ENCODE results near the gene SHOC2.

Gene SHOC2

GRCh38 chr10:110946496-110946895, 27.1 kb downstream of the SHOC2 start:
- Mint-ChIP-seq H3K36me3 (ENCODE audit: low read depth) (peaks cover 93% of the 10 kb centered on the region), H3K27me3 (ENCODE audit: low read depth, poor library complexity) (peaks cover 3% of the 10 kb centered on the region), H3K27ac (no peak overlapping the region), H3K4me3 (no peak overlapping the region), H3K9me3 (peaks cover 60% of the 10 kb centered on the region), H3K4me1 (no peaks in the 10 kb centered on the region)
- TF ChIP-seq, protein P1, sequence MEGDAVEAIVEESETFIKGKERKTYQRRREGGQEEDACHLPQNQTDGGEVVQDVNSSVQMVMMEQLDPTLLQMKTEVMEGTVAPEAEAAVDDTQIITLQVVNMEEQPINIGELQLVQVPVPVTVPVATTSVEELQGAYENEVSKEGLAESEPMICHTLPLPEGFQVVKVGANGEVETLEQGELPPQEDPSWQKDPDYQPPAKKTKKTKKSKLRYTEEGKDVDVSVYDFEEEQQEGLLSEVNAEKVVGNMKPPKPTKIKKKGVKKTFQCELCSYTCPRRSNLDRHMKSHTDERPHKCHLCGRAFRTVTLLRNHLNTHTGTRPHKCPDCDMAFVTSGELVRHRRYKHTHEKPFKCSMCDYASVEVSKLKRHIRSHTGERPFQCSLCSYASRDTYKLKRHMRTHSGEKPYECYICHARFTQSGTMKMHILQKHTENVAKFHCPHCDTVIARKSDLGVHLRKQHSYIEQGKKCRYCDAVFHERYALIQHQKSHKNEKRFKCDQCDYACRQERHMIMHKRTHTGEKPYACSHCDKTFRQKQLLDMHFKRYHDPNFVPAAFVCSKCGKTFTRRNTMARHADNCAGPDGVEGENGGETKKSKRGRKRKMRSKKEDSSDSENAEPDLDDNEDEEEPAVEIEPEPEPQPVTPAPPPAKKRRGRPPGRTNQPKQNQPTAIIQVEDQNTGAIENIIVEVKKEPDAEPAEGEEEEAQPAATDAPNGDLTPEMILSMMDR (IDR thresholded peaks at IDR 0.05) = no peak
- DNase-seq = no peak

DNA sequence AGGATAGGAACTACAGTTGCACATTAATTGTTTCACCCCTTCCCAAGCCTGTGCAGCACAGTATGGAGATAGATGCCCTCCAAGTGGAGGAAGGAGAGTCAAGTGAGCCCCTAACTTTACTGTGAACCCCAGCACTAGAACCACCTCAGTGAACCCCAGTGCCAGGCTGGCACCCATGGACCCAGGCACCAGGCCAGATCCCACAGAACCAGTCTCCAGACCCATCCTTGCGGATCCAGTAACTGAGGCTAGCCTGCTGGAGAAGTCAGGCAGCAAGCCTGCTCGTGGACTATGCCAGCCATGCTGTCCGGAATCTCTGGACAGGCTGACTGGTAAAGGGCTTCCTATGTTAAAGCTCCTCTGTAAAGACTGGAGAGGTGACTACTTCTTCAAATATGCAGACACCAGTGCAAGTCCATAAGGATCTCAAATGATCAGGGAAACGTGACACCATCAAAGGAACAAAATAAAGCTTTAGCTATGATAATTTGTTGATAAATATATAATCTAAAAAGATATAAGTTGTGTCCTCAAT, 27.7 kb downstream of the SHOC2 start:
- no peak overlapping the region for H3K4me3 Mint-ChIP-seq
- no peak for DNase-seq
- peaks cover 92% of the 10 kb centered on the region for H3K36me3 Mint-ChIP-seq (ENCODE audit: low read depth)
- peaks cover 3% of the 10 kb centered on the region for H3K27me3 Mint-ChIP-seq (ENCODE audit: low read depth, poor library complexity)
- TF ChIP-seq, protein P1 (IDR thresholded peaks at IDR 0.05) = no peak
- H3K4me1 Mint-ChIP-seq = no peaks in the 10 kb centered on the region
- H3K27ac Mint-ChIP-seq = no peak overlapping the region
- peaks cover 56% of the 10 kb centered on the region for H3K9me3 Mint-ChIP-seq

DNA sequence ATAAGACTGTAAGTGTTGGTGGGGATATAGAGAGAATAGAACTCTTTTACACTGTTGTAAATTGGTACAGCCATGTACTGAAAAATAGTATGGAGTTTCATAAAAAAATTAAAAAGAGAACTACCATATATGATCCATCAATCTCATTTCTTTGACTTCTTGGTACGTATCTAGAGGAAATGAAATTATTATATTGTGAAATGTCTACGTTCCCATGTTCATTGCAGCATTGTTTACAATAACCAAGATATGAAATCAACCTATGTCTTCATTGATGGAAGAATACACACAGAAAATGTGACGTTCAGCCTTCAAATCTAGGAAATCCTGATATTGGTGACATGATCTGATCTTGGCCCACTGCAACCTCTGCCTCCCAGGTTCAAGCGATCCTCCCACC, 32.0 kb downstream of the SHOC2 start:
- peaks cover 78% of the 10 kb centered on the region for H3K36me3 Mint-ChIP-seq (ENCODE audit: low read depth)
- TF ChIP-seq, protein P1 (IDR thresholded peaks at IDR 0.05) = no peak
- DNase-seq = no peak
- H3K4me3 Mint-ChIP-seq = no peak overlapping the region
- peaks cover 37% of the 10 kb centered on the region for H3K9me3 Mint-ChIP-seq
- peaks cover 2% of the 10 kb centered on the region for H3K27me3 Mint-ChIP-seq (ENCODE audit: low read depth, poor library complexity)
- no peak overlapping the region for H3K27ac Mint-ChIP-seq
- H3K4me1 Mint-ChIP-seq = no peaks in the 10 kb centered on the region

- TF ChIP-seq, protein P1 (IDR thresholded peaks at IDR 0.05) = no peak
- no peaks in the 10 kb centered on the region for H3K27me3 Mint-ChIP-seq (ENCODE audit: low read depth, poor library complexity)
- no peak overlapping the region for H3K27ac Mint-ChIP-seq
- peaks cover 6% of the 10 kb centered on the region for H3K9me3 Mint-ChIP-seq
- H3K4me3 Mint-ChIP-seq = no peak overlapping the region
- peaks cover 21% of the 10 kb centered on the region for H3K36me3 Mint-ChIP-seq (ENCODE audit: low read depth)
- DNase-seq = no peak
- H3K4me1 Mint-ChIP-seq = no peaks in the 10 kb centered on the region
Observed at GRCh38 chr10:110957606-110958005, 38.2 kb downstream of the SHOC2 start.

GRCh38 chr10:110959379-110960332, 40.3 kb downstream of the SHOC2 start:
- Mint-ChIP-seq H3K36me3 (ENCODE audit: low read depth) (peaks cover 10% of the 10 kb centered on the region), H3K4me1 (peaks cover 7% of the 10 kb centered on the region), H3K27ac (no peak overlapping the region), H3K27me3 (ENCODE audit: low read depth, poor library complexity) (no peaks in the 10 kb centered on the region), H3K9me3 (no peaks in the 10 kb centered on the region), H3K4me3 (no peak overlapping the region)
- TF ChIP-seq, protein P1 (IDR thresholded peaks at IDR 0.05) = no peak
- DNase-seq = no peak

Data from nephron progenitor cell (in vitro differentiated cells).